HTERT RPE-1 (cell line): ENCODE data around the gene ZNF451.
"Not testable (repeated sequence)": the region's sequence is repeated elsewhere in the genome, so short reads cannot be mapped to it uniquely, and the experiment has no call there.

ENCODE experiments used
- in situ Hi-C: fragments of 300-500 bp; cut with MboI; formaldehyde crosslinking; loops from 4 replicates; pipeline ENCODE4 v1.14.3; 2020; ENCODE audit warnings: low sequenced_read_pairs

Gene ZNF451

DNA sequence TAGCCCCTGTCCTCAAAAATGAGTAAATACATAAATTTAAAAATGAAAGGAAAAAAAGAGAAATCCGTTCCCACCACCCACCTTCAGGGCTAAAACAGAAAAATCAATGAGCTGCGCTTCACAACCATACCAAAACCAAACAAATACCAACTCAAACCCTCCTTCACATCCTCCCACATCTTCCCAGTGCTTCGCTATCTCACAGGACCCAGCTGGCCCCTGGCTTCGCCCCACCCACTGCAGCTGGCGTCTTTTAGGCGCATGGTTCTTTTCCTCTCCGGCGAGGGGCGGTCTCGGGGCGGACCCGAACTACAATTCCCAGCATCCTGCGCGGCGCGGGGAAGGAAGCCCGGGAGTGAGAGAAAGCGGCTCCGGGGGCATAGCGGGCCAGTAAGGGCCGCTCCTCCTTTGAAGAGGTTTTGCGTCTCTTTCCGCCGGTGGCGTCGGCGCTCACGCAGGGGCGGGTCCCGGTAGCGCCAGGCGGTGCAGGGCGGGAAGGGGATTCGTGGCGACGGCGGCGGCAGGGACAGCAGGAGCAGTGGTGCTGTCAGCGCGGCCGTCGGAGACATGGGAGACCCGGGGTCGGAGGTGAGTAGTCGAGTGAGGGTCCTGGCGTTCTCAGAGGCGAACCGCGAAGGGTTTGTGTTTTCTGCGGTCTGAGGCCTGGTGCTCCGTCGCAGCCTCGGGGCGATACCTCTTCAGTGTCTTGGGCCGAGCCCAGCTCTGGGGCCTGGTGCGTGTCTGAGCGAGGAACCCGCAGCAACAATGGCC lies at the start of gene ZNF451:
Gene ZNF451, plus strand, starts transcription at position 502 of the 771 bp plus-strand sequence. Its CDS starts 66 bp downstream, at position 568.
- in situ Hi-C loops: no loop called here

- in situ Hi-C loops: not testable (repeated sequence)
Measured at GRCh38 chr6:57044061-57044460, 45.9 kb upstream of the ZNF451 start.

DNA sequence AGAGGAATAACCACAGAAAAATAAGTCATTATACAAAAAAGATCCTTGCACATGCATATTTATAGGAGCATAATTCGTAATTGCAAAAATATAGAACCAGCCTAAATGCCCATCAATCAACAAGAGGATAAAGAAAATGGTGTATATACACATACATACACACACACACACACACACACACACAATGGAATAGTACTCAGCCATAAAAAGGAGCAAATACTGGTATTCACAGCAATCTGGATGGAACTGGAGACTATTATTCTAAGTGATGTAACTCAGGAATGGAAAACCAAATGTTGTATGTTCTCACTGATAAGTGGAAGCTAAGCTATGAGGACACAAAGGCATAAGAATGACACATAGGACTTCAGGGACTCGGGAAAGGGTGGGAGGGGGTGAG lies 45.4 kb upstream of the ZNF451 start:
- in situ Hi-C loops: no loop called here

DNA sequence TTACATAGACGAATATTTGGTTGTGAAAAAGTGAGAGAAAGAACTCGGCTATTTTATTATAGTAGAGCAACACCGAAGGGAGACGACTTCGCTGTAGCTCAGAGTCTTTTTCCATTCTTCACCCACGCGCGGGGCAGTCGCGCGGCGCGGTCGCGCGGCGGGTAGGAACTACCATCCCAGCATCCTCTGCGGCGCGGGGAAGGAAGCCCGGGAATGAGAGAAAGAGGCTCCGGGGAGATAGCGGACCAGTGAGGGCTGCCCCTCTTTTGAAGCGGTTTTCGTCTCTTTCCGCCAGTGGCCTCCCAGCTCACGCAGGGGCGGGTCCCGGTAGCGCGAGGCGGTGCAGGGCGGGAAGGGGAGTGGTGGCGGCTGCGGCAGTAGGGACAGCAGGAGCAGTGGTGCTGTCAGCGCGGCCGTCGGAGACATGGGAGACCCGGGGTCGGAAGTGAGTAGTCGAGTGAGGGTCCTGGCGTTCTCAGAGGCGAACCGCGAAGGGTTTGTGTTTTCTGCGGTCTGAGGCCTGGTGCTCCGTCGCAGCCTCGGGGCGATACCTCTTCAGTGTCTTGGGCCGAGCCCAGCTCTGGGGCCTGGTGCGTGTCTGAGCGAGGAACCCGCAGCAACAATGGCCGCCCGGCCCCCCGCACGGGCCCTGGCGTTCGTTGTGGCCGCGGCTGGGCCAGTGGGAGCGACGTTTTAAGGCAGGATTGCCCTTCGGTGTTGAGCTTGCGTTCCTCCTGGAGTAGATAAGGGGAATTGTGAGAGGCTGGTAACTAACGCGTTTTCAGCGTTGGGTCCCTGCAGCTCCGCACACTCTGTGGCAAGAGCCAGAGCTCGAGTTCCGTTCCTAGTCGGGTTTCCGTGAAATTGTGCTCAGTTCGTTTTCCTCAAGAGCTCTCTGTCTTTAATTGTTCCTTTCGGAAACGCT lies 43.4 kb upstream of the ZNF451 start, which contains the start of gene KIAA1586:
Gene KIAA1586, plus strand, starts transcription at position 362 of the 925 bp plus-strand sequence. Its CDS starts 63 bp downstream, at position 425.
- in situ Hi-C loops: not testable (repeated sequence)

DNA sequence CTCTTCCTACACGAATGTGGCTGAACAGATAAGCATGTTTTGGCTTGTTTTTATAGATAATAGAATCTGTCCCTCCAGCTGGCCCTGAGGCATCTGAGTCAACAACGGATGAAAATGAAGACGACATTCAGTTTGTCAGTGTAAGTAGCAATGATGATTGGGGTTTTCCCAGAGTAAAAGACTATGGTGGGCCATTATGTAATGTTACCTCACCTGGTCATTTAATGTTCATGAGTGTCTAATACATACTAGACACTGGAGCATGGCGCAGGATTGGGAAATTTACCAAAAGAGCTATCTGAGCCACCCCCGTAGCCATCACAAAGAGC lies 42.8 kb upstream of the ZNF451 start:
- in situ Hi-C loops: not testable (repeated sequence)

DNA sequence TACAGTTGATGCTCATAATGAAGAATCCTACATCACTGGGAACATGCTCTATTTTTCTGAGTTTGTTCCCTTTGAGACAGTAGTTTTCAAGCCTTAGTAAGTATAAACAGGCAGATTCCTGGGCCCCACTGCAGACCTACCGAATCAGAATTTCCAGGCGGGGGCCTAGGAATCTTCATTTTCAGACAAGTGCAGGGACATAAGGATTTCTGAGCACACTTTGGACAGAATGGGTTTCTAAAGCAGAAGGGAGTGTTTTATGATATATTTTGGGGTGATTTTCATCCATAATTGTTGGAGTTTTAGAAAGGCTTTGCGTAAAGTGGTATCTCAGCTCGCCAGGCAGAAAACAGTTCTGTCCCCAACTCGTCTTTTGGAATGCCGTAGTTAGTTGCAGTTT lies 42.1 kb upstream of the ZNF451 start:
- in situ Hi-C loops: not testable (repeated sequence)

- in situ Hi-C loops: no loop called here
Measured at GRCh38 chr6:57048577-57048976, 41.4 kb upstream of the ZNF451 start.

- in situ Hi-C loops: no loop called here
Measured at GRCh38 chr6:57063847-57064246, 26.1 kb upstream of the ZNF451 start.

DNA sequence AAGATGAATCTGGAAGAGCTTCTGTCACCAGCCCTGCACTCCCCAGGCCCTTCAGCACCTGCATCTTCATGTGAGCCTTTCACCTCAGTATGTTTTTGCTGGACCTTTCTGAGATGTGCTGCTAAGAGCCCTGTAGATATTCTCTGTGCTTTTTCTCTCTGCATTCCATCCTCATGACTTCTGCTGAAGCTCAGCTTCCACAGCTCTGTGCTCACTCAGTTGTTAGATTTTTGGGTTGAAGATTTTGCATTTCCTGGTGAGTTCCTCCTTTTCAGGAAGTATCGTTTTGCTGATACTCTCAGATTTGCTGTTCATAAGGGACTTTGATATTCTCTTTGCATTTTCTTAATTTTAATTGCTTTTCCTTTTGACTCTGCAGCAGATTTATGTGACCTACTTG lies 25.2 kb upstream of the ZNF451 start:
- in situ Hi-C loops: no loop called here

- in situ Hi-C loops: no loop called here
Measured at GRCh38 chr6:57068061-57068460, 21.9 kb upstream of the ZNF451 start.

GRCh38 chr6:57069228-57069627 lies 20.8 kb upstream of the ZNF451 start:
- in situ Hi-C loops: no loop called here

DNA sequence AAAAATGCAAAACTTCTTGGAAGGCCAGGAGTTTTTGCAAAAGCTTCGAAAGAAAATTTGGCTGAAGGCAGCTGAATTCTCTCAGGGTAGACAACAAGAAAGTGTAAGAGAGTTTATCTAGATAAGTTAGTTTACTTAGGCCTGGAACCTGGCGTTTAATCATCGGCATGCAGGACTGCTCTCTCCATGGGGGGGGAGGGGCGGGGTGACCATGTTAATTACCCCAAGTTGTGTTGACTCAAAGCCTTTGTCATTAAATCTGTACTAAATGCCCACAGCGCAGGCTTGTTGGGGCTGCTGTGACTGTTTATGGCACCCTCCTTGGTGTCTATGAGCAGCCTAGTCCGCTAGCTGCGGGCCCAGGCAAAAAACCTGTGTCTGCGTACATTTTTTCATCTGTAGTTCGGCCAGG lies 20.1 kb upstream of the ZNF451 start:
- in situ Hi-C loops: no loop called here

- in situ Hi-C loops: no loop called here
Measured at GRCh38 chr6:57072108-57072507, 17.9 kb upstream of the ZNF451 start.

GRCh38 chr6:57074383-57074782 lies 15.6 kb upstream of the ZNF451 start:
- in situ Hi-C loops: no loop called here

- in situ Hi-C loops: no loop called here
Measured at GRCh38 chr6:57075092-57075491, 14.9 kb upstream of the ZNF451 start.

DNA sequence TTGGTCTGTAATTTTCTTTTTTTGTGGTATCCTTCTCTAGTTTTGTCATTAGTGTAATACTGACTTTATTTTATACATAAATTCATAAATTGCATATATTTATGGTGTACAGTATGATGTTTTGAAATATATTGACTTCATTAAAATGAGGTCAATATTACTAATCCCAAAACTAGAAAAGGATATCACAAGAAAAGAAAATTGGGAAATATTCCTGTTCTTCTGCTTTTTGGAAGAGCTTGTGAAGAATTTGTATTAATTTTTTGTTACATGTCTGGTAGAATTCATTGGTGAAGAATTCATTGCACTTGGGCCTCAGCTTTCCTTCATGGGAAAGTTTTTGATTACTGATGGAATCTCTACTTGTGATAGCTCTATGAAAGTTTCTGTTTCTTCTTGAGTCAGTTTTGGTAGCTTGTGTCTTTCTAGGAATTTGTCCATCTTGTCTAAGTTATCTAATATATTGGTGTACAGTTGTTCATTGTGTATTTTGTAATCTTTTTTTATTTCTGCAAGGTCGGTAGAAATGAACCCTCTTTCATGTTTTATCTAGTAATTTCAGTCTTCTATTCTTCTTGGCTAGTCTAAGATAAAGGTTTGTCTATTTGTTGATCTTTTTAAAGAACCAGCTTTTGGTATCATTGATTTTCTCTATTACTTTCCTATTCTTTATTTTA lies 11.3 kb upstream of the ZNF451 start:
- in situ Hi-C loops: no loop called here

- in situ Hi-C loops: no loop called here
Measured at GRCh38 chr6:57085471-57085870, 4.5 kb upstream of the ZNF451 start.

- in situ Hi-C loops: no loop called here
Measured at GRCh38 chr6:57086843-57087242, 3.1 kb upstream of the ZNF451 start.

DNA sequence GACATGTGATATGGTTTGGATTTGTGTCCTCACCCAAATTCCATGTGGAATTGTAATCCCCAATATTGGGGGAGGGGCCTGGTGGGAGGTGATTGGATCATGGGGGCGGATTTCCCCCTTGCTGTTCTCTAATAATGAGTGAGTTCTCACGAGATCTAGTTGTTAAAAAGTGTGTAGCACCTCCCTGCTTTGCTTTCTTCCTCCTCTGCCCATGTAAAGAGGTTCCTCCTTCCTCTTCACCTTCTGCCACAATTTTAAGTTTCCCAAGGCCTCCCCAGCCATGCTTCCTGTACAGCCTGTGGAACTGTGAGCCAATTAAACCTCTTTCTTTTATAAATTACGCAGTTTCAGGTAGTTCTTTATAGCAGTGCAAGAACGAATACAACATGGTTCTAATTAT lies 2.1 kb upstream of the ZNF451 start:
- in situ Hi-C loops: no loop called here

- in situ Hi-C loops: no loop called here
Measured at GRCh38 chr6:57089265-57089664, 723 bp upstream of the ZNF451 start.

DNA sequence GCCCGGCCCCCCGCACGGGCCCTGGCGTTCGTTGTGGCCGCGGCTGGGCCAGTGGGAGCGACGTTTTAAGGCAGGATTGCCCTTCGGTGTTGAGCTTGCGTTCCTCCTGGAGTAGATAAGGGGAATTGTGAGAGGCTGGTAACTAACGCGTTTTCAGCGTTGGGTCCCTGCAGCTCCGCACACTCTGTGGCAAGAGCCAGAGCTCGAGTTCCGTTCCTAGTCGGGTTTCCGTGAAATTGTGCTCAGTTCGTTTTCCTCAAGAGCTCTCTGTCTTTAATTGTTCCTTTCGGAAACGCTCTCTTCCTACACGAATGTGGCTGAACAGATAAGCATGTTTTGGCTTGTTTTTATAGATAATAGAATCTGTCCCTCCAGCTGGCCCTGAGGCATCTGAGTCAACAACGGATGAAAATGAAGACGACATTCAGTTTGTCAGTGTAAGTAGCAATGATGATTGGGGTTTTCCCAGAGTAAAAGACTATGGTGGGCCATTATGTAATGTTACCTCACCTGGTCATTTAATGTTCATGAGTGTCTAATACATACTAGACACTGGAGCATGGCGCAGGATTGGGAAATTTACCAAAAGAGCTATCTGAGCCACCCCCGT lies 575 bp downstream of the ZNF451 start:
- in situ Hi-C loops: not testable (repeated sequence)
